ENCODE data around the gene FOXP4.

Gene FOXP4

DNA sequence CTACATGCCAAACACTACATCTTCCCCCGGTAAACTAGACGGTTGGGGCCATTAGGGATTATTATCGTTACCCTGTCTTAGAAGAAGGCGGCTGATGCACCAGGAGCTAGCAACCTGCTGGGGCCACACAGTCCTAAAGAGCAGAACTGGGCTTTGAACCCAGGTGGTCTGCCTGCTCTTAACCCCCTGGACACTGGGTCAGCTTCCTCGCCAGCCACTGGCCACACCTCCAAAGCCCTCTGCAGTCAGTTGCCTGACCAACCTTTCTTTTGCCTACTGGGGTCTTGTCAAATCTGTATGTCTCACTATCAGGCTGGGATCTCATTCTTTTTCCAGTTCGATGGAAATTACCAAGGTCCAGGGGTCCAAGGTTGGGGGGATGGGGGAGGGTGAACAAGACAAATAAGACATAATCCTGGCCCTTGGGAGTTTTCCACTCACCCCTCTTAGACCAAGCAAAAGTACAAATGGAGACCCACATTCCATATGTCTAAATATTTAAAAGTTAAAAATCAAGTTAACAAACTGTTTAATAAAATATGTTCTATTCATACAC lies 34.0 kb upstream of the FOXP4 start:
- no peak for TF ChIP-seq CTCF (IDR thresholded peaks at IDR 0.05; ENCODE audit: extremely low read depth, missing control alignments)

GRCh38 chr6:41515995-41516394 lies 30.2 kb upstream of the FOXP4 start:
- no peak for DNase-seq (ENCODE audit: low spot score)

More for the DNA sequence above, 34.0 kb upstream of the FOXP4 start:
- DNase-seq (ENCODE audit: low spot score): no peak

GRCh38 chr6:41518118-41518517 lies 28.1 kb upstream of the FOXP4 start:
- no peak for DNase-seq (ENCODE audit: low spot score)
- TF ChIP-seq CTCF (IDR thresholded peaks at IDR 0.05; ENCODE audit: extremely low read depth, missing control alignments): no peak

More at GRCh38 chr6:41515995-41516394, 30.2 kb upstream of the FOXP4 start:
- TF ChIP-seq CTCF (IDR thresholded peaks at IDR 0.05; ENCODE audit: extremely low read depth, missing control alignments): no peak

GRCh38 chr6:41519305-41519744 lies 26.9 kb upstream of the FOXP4 start:
- no peak for TF ChIP-seq CTCF (IDR thresholded peaks at IDR 0.05; ENCODE audit: extremely low read depth, missing control alignments)
- DNase-seq (ENCODE audit: low spot score): no peak

- DNase-seq (ENCODE audit: low spot score): no peak
- TF ChIP-seq CTCF (IDR thresholded peaks at IDR 0.05; ENCODE audit: extremely low read depth, missing control alignments): no peak
These were observed 26.2 kb upstream of the FOXP4 start for GRCh38 chr6:41519745-41520699.

DNA sequence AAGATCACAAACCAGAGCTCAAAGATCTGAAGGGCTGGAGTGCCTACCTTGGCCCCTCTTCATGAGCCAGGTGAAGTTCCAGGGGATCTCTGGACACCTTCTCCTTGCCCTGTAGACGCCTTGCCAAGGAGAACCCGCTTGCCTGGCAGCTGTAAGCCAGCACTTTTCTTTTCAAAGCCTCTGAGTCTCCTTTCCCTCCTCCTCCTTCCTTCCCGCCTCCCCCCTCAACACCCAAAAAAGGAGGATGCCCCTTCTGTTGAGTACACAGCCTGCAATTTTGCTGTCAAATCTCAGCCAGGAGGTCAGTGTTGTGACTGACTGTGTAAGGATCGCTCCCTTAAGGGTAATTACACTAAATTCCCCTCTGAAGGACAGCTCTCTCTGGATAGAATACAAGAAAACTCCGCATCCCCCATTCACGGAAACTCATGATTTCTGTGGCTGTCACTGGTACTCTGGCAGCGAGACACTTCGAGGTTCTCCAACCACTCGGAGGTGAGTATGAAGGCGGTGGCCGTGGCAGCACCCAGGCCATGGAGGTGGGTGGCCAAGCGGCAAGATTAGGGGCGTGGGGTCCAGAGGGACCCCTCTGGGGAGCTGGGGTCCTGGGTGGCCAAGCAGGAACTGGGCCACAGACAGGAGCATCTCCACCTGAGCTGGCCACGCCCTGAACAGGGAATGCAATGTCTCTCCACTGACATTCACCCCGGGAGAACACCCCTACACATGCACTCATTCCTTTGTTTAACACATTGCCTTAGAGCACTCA lies 23.2 kb upstream of the FOXP4 start:
- no peak for DNase-seq (ENCODE audit: low spot score)
- no peak for TF ChIP-seq CTCF (IDR thresholded peaks at IDR 0.05; ENCODE audit: extremely low read depth, missing control alignments)

All from GM20000 (cell line).